NCI-H2227 (cell line): ENCODE measurements around the gene IL27RA.
A peak's percentile ranks its signal among the peaks of the same experiment; 100 is the strongest.

Experiments
- DNase-seq: peaks from one replicate; lab custom pipeline; 2025; ENCODE audit not compliant: unreplicated experiment; lab: John Stamatoyannopoulos, UW

Gene IL27RA

GRCh38 chr19:14082675-14082960 is 51.1 kb downstream of the IL27RA start:
- DNase-seq, result no peak

GRCh38 chr19:14085309-14085995 is 53.9 kb downstream of the IL27RA start, which contains the start of gene C19orf67:
C19orf67 (minus strand) TSS chr19:14085783; CDS start chr19:14085627, 156 bp downstream.
- DNase-seq, result no peak

- DNase-seq, result no peak
These were observed 54.5 kb downstream of the IL27RA start for GRCh38 chr19:14086098-14086497.

- DNase-seq, result no peak
These were observed 57.3 kb downstream of the IL27RA start for GRCh38 chr19:14088634-14089411.

GRCh38 chr19:14089412-14089661 is 57.8 kb downstream of the IL27RA start:
- peak; percentile 36 for DNase-seq

- DNase-seq, result peak; percentile 68
These were observed 58.3 kb downstream of the IL27RA start for GRCh38 chr19:14089662-14090508.

- peak; percentile 89 for DNase-seq
These were observed 59.0 kb downstream of the IL27RA start, which contains the start of gene SAMD1 for GRCh38 chr19:14090509-14091080. SAMD1 (minus strand) TSS chr19:14090751.

GRCh38 chr19:14091081-14091812 is 59.7 kb downstream of the IL27RA start:
- DNase-seq, result peak; percentile 69

GRCh38 chr19:14091813-14092462 is 60.4 kb downstream of the IL27RA start:
- peak; percentile 46 for DNase-seq

- DNase-seq, result no peak
These were observed 61.7 kb downstream of the IL27RA start for GRCh38 chr19:14093117-14093823.

GRCh38 chr19:14094854-14095253 is 63.3 kb downstream of the IL27RA start:
- DNase-seq, result no peak

GRCh38 chr19:14096272-14096992 is 64.9 kb downstream of the IL27RA start:
- no peak for DNase-seq

GRCh38 chr19:14097532-14098151 is 66.1 kb downstream of the IL27RA start:
- no peak for DNase-seq

GRCh38 chr19:14101003-14101545 is 69.5 kb downstream of the IL27RA start:
- DNase-seq, result no peak

- DNase-seq, result no peak
These were observed 70.6 kb downstream of the IL27RA start for GRCh38 chr19:14102102-14102696.

GRCh38 chr19:14102756-14103155 is 71.2 kb downstream of the IL27RA start:
- DNase-seq, result no peak
